Measurements from ENCODE around the gene DYNLT3. TPM values are rescaled to one million over a fixed set of nuclear protein-coding genes. Genes with fewer than 3 reads are reported as not detected.

Gene DYNLT3
- total RNA-seq, 1 experiment from 2014 or later, result 17.4 TPM

DNA sequence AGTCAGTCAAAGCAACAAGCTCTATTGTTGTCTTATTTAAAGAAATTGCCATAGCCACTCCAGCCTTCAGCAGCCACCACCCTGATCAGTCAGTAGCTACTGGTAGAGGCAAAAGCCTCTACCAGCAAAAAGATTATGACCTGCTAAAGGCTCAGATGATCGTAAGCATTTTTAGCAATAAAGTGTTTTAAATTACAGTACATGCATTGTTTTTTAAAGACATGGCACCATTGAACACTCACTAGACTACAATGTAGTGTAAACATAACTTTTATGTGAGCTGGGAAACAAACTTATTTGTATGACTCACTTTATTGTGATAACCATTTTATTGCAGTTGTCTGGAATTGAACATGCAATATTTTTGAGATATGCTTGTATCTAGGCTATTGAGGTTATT lies 32.3 kb upstream of the DYNLT3 start:
- ChIA-PET CTCF (no interaction called here), POLR2A (no interaction called here)
- in situ Hi-C loops (cut with HindIII; ENCODE audit: low pct_unique_long_range_greater_than_20kb, low sequenced_read_pairs), result no loop called here
- 0 out of 2 replicates have a peak, but pooled peaks have one; percentile 48 for ATAC-seq
- BruUV-seq (replicated peaks), result no TSS peak
- intact Hi-C loops (cut with micrococcal nuclease; ENCODE audit: unreplicated experiment), result no loop called here
- no peaks in the 10 kb centered on the region for H3K9me3 ChIP-seq (ENCODE audit: control insufficient read depth, insufficient read depth, low read depth, low read length)
- no peak overlapping the region for H3K4me3 ChIP-seq (ENCODE audit: low read depth in 2 of 2, low read length in 2 of 2)
- H3K36me3 ChIP-seq (ENCODE audit: control insufficient read depth, insufficient read depth, low read length), result no peaks in the 10 kb centered on the region
- H3K4me1 ChIP-seq (ENCODE audit: control insufficient read depth, insufficient read depth, low read length), result no peaks in the 10 kb centered on the region
- TF ChIP-seq, protein P1, sequence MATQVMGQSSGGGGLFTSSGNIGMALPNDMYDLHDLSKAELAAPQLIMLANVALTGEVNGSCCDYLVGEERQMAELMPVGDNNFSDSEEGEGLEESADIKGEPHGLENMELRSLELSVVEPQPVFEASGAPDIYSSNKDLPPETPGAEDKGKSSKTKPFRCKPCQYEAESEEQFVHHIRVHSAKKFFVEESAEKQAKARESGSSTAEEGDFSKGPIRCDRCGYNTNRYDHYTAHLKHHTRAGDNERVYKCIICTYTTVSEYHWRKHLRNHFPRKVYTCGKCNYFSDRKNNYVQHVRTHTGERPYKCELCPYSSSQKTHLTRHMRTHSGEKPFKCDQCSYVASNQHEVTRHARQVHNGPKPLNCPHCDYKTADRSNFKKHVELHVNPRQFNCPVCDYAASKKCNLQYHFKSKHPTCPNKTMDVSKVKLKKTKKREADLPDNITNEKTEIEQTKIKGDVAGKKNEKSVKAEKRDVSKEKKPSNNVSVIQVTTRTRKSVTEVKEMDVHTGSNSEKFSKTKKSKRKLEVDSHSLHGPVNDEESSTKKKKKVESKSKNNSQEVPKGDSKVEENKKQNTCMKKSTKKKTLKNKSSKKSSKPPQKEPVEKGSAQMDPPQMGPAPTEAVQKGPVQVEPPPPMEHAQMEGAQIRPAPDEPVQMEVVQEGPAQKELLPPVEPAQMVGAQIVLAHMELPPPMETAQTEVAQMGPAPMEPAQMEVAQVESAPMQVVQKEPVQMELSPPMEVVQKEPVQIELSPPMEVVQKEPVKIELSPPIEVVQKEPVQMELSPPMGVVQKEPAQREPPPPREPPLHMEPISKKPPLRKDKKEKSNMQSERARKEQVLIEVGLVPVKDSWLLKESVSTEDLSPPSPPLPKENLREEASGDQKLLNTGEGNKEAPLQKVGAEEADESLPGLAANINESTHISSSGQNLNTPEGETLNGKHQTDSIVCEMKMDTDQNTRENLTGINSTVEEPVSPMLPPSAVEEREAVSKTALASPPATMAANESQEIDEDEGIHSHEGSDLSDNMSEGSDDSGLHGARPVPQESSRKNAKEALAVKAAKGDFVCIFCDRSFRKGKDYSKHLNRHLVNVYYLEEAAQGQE (IDR thresholded peaks at IDR 0.05; ENCODE audit: insufficient read depth in 1 of 2, low read depth in 2 of 2, low read length in 1 of 2), result no peak
- TF ChIP-seq, protein P2, sequence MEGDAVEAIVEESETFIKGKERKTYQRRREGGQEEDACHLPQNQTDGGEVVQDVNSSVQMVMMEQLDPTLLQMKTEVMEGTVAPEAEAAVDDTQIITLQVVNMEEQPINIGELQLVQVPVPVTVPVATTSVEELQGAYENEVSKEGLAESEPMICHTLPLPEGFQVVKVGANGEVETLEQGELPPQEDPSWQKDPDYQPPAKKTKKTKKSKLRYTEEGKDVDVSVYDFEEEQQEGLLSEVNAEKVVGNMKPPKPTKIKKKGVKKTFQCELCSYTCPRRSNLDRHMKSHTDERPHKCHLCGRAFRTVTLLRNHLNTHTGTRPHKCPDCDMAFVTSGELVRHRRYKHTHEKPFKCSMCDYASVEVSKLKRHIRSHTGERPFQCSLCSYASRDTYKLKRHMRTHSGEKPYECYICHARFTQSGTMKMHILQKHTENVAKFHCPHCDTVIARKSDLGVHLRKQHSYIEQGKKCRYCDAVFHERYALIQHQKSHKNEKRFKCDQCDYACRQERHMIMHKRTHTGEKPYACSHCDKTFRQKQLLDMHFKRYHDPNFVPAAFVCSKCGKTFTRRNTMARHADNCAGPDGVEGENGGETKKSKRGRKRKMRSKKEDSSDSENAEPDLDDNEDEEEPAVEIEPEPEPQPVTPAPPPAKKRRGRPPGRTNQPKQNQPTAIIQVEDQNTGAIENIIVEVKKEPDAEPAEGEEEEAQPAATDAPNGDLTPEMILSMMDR (IDR thresholded peaks at IDR 0.05), result no peak
- no peak for TF ChIP-seq POLR2AphosphoS5 (IDR thresholded peaks at IDR 0.05; ENCODE audit: low read depth, low read length)
- no peak for TF ChIP-seq SIN3A (IDR thresholded peaks at IDR 0.05; ENCODE audit: borderline replicate concordance, insufficient read depth, low read depth, low read length)
- TF ChIP-seq TCF7L2 (IDR thresholded peaks at IDR 0.05; ENCODE audit: low read depth, low read length), result no peak
- no peak for DNase-seq (ENCODE audit: low read depth, low spot score)
- no peak overlapping the region for H3K27ac ChIP-seq (ENCODE audit: low read length)
- H3K27me3 ChIP-seq (ENCODE audit: control insufficient read depth, insufficient read depth, low read length), result no peaks in the 10 kb centered on the region

DNA sequence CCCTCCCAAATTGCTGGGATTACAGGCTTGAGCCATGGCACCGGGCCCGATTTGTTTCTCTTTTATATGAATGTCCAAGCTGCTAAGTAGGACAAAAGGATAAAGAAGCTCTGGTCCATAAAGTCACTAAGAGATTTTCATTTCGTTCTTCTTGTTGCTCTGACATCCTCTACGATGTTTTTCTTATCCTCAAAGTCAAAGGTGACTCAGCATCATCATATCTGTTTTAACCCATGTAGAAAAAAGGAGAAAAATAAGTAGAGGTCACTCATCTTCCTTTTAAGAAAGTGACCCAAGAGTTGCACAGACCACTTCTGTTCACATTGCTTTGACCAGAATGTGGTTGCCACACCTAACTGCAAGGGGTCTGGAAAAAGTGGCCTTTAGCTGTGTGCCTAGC lies 29.3 kb upstream of the DYNLT3 start:
- TF ChIP-seq POLR2AphosphoS5 (IDR thresholded peaks at IDR 0.05; ENCODE audit: low read depth, low read length) (no peak), SIN3A (IDR thresholded peaks at IDR 0.05; ENCODE audit: borderline replicate concordance, insufficient read depth, low read depth, low read length) (no peak), TCF7L2 (IDR thresholded peaks at IDR 0.05; ENCODE audit: low read depth, low read length) (no peak)
- TF ChIP-seq, protein P2 (IDR thresholded peaks at IDR 0.05), result no peak
- TF ChIP-seq, protein P1 (IDR thresholded peaks at IDR 0.05; ENCODE audit: insufficient read depth in 1 of 2, low read depth in 2 of 2, low read length in 1 of 2), result no peak
- in situ Hi-C loops (cut with HindIII; ENCODE audit: low pct_unique_long_range_greater_than_20kb, low sequenced_read_pairs), result no loop called here
- BruUV-seq (replicated peaks), result no TSS peak
- Histone ChIP-seq H3K4me1 (ENCODE audit: control insufficient read depth, insufficient read depth, low read length) (no peaks in the 10 kb centered on the region), H3K4me3 (ENCODE audit: low read depth in 2 of 2, low read length in 2 of 2) (no peak overlapping the region), H3K9me3 (ENCODE audit: control insufficient read depth, insufficient read depth, low read depth, low read length) (no peaks in the 10 kb centered on the region), H3K27me3 (ENCODE audit: control insufficient read depth, insufficient read depth, low read length) (no peaks in the 10 kb centered on the region), H3K27ac (ENCODE audit: low read length) (no peak overlapping the region), H3K36me3 (ENCODE audit: control insufficient read depth, insufficient read depth, low read length) (no peaks in the 10 kb centered on the region)
- POLR2A ChIA-PET, result no interaction called here
- CTCF ChIA-PET, result no interaction called here
- ATAC-seq (no peak), DNase-seq (ENCODE audit: low read depth, low spot score) (no peak)
- intact Hi-C loops (cut with micrococcal nuclease; ENCODE audit: unreplicated experiment), result no loop called here

Measured in Panc1 (cell line).